B cell (primary cell): ENCODE results near the gene NDST3. TPM values are rescaled to one million over a fixed set of nuclear protein-coding genes. Genes with fewer than 3 reads are reported as not detected.

Source experiments
- ATAC-seq: fragments of 200-7000 bp; cut with Tn5 transposase; one replicate; pipeline ENCODE4 v1.10.0; 2021; ENCODE audit warnings: low read depth, mild to moderate bottlenecking, moderate number of reproducible peaks, moderate library complexity
- CTCF ChIA-PET: fragments of 350-600 bp; sonication (Branson Sonifier 250); formaldehyde crosslinking; loops from one replicate; lab custom pipeline; 2021; ENCODE audit warnings: antibody characterized with exemption, inconsistent platforms; lab: Charles Lee
- POLR2A ChIA-PET: fragments of 350-600 bp; sonication (Branson Sonifier 250); formaldehyde crosslinking; loops from one replicate; lab custom pipeline; 2021; ENCODE audit warnings: antibody characterized with exemption; lab: Charles Lee
- DNase-seq: peaks from one replicate; pipeline ENCODE4 v3.0.0; 2013
- H2AFZ ChIP-seq: 2 replicates; pipeline ENCODE4 v1.6.1; 2012; ENCODE audit warnings: mild to moderate bottlenecking, low read depth, low read length; ENCODE audit not compliant: insufficient read depth, poor library complexity, severe bottlenecking
- H3K27ac ChIP-seq, 2 donors: 1 replicate in 1 of 2; 2 replicates in 1 of 2; pipeline ENCODE4 v1.5.1; 2012 to 2013; ENCODE audit warnings: low read length in 2 of 2, mild to moderate bottlenecking in 2 of 2, moderate library complexity in 1 of 2
- H3K27me3 ChIP-seq, 4 experiments: fragments of 200-600 bp in 1 of 4; sonication (generic) in 1 of 4; replicated peaks in 1 of 4; 1 replicate in 2 of 4; 2 replicates in 2 of 4; pipeline versions ENCODE4 v1.6.1 to v1.7.0; 2013 to 2016; ENCODE audit warnings: low read length in 3 of 4, mild to moderate bottlenecking in 2 of 4, mixed read lengths in 1 of 4, moderate library complexity in 1 of 4; ENCODE audit not compliant: insufficient read depth in 4 of 4, control insufficient read depth in 3 of 4; ENCODE audit errors: control extremely low read depth in 1 of 4
- H3K36me3 ChIP-seq, 2 experiments: replicated peaks in 1 of 2; 1 replicate in 1 of 2; 2 replicates in 1 of 2; pipeline versions ENCODE4 v1.6.1 to v1.7.1; 2013; ENCODE audit warnings: low read length in 1 of 2; ENCODE audit not compliant: insufficient read depth in 2 of 2, control insufficient read depth in 1 of 2; ENCODE audit errors: control extremely low read depth in 1 of 2, extremely low read depth in 1 of 2
- H3K4me1 ChIP-seq, 2 donors: fragments of 200-600 bp in 1 of 2; sonication (generic) in 1 of 2; 1 replicate in 1 of 2; 2 replicates in 1 of 2; pipeline versions ENCODE4 v1.5.1 to v1.6.1; 2013 to 2017; ENCODE audit warnings: low read length in 2 of 2; ENCODE audit not compliant: control insufficient read depth in 2 of 2, insufficient read depth in 2 of 2
- H3K4me2 ChIP-seq: replicated peaks from 2 replicates; pipeline ENCODE3; 2012; ENCODE audit warnings: mild to moderate bottlenecking, low read depth, low read length; ENCODE audit not compliant: poor library complexity, severe bottlenecking
- H3K4me3 ChIP-seq, 5 experiments: fragments of 200-600 bp in 1 of 5; sonication (generic) in 1 of 5; 1 replicate in 3 of 5; 2 replicates in 2 of 5; pipeline versions ENCODE4 v1.5.1 to v1.7.0; 2011 to 2016; ENCODE audit warnings: low read length in 4 of 5, mild to moderate bottlenecking in 4 of 5, low read depth in 2 of 5, control low read depth in 1 of 5, moderate library complexity in 1 of 5; ENCODE audit not compliant: insufficient read depth in 1 of 5; ENCODE audit errors: control extremely low read depth in 1 of 5, extremely low read depth in 1 of 5
- H3K79me2 ChIP-seq: fragments of 200-600 bp; sonication (generic); one replicate; pipeline ENCODE4 v1.6.0; 2016; ENCODE audit warnings: low read length; ENCODE audit not compliant: control insufficient read depth, insufficient read depth
- H3K9ac ChIP-seq: fragments of 200-600 bp; sonication (generic); 2 replicates; pipeline ENCODE4 v1.6.1; 2017; ENCODE audit warnings: mild to moderate bottlenecking, low read length, moderate library complexity
- H3K9me3 ChIP-seq, 3 donors: one replicate each; pipeline versions ENCODE4 v1.6.1 to v1.7.1; 2013; ENCODE audit warnings: low read length in 2 of 3; ENCODE audit not compliant: control insufficient read depth in 2 of 3, insufficient read depth in 1 of 3; ENCODE audit errors: control extremely low read depth in 1 of 3
- H4K20me1 ChIP-seq: 2 replicates; pipeline ENCODE4 v1.6.0; 2012; ENCODE audit warnings: mild to moderate bottlenecking, low read length; ENCODE audit not compliant: insufficient read depth, control insufficient read depth, poor library complexity, severe bottlenecking
- H3K27ac Mint-ChIP-seq: one replicate; pipeline ENCODE4 v1.8.0; 2021; ENCODE audit warnings: mixed read lengths
- H3K27me3 Mint-ChIP-seq: one replicate; pipeline ENCODE4 v1.8.0; 2021; ENCODE audit warnings: mixed read lengths
- H3K4me1 Mint-ChIP-seq: one replicate; pipeline ENCODE4 v1.8.0; 2021; ENCODE audit warnings: mixed read lengths
- H3K4me3 Mint-ChIP-seq: one replicate; pipeline ENCODE4 v1.8.0; 2021; ENCODE audit warnings: mixed read lengths
- H3K9me3 Mint-ChIP-seq: one replicate; pipeline ENCODE4 v1.8.0; 2022; ENCODE audit warnings: mixed read lengths; ENCODE audit not compliant: insufficient read depth
- EZH2 ChIP-seq: IDR thresholded peaks from 2 replicates; pipeline ENCODE4 v1.6.1; 2012; ENCODE audit warnings: borderline replicate concordance, low read depth, mild to moderate bottlenecking, moderate library complexity, low read length; ENCODE audit not compliant: insufficient read depth, poor library complexity, severe bottlenecking
- WGBS: methylation state at CpG from one replicate; pipeline ENCODE4 v1.1.5; 2013; ENCODE audit warnings: missing lambda C conversion rate; ENCODE audit not compliant: insufficient coverage; 5-methylcytosine and 5-hydroxymethylcytosine counted together
- intact Hi-C: fragments of 100-400 bp; cut with micrococcal nuclease; formaldehyde crosslinking; loops from one replicate; pipeline ENCODE4 v1.10.0; 2022
- polyA plus RNA-seq: library from polyadenylated mRNA; depleted of rRNA; stranded (reverse); fragments of >200 nt; gene quantifications from 2 replicates; pipeline ENCODE4 v1.2.3, GENCODE V29; 2012
- total RNA-seq, 2 donors: library from RNA; stranded (reverse); fragments of 120-200 nt in 1 of 2; gene quantifications; 1 replicate in 1 of 2; 2 replicates in 1 of 2; pipeline versions ENCODE4 v1.2.3 to v1.2.4, GENCODE V29; 2013 to 2022
- TF ChIP-seq, protein P1 (sequence below): fragments of 200-600 bp; IDR thresholded peaks from one replicate; pipeline ENCODE4 v1.8.0; 2022; ENCODE audit warnings: antibody characterized with exemption, mild to moderate bottlenecking

NDST3 gene
- total and polyA plus RNA-seq, 2 donors (not counting 1 experiment from before 2014, with no cell fraction given), result not detected

DNA sequence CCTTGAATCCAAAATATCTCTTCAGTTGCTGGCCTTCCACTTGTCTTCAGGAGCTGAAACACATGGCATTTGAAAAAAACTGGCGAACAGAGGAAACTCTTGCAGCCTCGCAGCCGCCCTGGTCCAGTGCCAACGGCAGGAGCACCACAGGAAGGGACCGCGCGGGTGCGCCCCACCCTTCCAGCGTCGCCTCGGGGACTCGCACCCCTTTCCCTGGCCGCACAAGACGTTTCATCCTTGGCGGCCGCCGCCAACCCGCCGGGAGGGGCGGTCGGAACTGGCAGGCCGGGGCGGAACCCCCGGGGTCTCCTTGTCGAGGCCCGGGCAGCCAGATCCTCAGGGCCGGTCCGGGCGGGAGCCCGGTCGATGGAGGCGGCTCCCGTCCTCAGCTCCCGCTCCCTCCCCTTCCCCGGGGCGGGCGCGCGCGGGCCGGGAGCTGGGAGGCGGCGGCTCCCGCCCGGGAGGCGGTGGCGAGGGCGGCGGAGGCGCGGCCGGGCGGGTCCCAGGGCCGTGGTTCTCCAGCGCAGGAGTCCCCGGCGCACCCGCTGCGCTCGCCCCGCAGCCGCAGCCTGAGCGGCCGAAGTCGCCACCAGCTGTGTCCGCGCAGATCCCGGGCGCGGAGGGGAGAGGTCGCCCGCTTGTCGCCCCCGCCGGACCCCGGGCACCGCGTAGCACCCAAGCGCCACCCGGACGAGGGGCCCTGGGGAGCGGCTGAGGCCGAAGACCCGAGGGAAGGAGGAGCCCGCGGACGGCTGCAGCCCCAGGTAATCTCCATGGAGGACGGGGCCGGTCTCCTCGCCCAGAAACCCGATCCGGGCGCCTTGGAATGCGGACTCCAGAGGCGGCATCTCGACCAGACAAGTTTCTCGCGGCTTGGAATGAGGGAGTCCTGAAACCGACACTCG, 886 bp upstream of the NDST3 start:
- Histone ChIP-seq H3K36me3 (no peaks in the 10 kb centered on the region), H4K20me1 (no peaks in the 10 kb centered on the region), H3K27ac (no peak overlapping the region), H3K4me2 (no peak overlapping the region), H3K27me3 (peaks cover 0 to 14% (median 10%) of the 10 kb centered on the region in 4 experiments), H3K4me3 (no peak overlapping the region), H3K4me1 (no peaks in the 10 kb centered on the region), H3K9ac (no peak overlapping the region), H3K9me3 (no peaks in the 10 kb centered on the region), H2AFZ (no peak overlapping the region), H3K79me2 (no peaks in the 10 kb centered on the region)
- WGBS, result 4% methylated on average over 93 of the region's 100 CpGs
- no peak overlapping the region for H3K27ac Mint-ChIP-seq
- H3K4me3 Mint-ChIP-seq, result no peak overlapping the region
- intact Hi-C loops, result no loop called here
- DNase-seq, result no peak
- ChIA-PET CTCF (no interaction called here), POLR2A (no interaction called here)
- ATAC-seq, result no peak
- H3K27me3 Mint-ChIP-seq, result peaks cover 22% of the 10 kb centered on the region
- no peaks in the 10 kb centered on the region for H3K9me3 Mint-ChIP-seq
- peaks cover 4% of the 10 kb centered on the region for H3K4me1 Mint-ChIP-seq
- TF ChIP-seq, protein P1, sequence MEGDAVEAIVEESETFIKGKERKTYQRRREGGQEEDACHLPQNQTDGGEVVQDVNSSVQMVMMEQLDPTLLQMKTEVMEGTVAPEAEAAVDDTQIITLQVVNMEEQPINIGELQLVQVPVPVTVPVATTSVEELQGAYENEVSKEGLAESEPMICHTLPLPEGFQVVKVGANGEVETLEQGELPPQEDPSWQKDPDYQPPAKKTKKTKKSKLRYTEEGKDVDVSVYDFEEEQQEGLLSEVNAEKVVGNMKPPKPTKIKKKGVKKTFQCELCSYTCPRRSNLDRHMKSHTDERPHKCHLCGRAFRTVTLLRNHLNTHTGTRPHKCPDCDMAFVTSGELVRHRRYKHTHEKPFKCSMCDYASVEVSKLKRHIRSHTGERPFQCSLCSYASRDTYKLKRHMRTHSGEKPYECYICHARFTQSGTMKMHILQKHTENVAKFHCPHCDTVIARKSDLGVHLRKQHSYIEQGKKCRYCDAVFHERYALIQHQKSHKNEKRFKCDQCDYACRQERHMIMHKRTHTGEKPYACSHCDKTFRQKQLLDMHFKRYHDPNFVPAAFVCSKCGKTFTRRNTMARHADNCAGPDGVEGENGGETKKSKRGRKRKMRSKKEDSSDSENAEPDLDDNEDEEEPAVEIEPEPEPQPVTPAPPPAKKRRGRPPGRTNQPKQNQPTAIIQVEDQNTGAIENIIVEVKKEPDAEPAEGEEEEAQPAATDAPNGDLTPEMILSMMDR, result no peak
- no peak for TF ChIP-seq EZH2

DNA sequence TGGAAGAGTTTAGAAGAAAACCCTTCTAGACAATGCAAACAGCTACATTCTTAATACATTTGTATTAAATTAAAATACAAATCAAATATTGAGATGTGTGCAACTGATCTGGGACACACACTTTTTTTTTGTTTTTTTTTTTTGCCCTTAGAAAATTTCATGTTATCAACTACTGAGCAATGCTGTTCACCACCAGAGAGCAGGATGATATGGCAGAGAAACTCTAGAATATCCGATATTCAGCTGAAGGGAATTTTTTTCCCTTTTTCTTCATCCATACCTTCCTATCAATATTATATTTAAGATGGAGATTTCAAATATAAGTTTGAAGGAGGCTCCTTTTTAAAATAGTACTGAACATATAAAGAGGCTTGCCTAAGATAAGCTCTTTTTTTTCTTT, 1.0 kb downstream of the NDST3 start:
- DNase-seq (no peak), ATAC-seq (no peak)
- no CpG with 5 or more reads among the region's 1 CpG for WGBS
- H3K79me2 ChIP-seq, result no peaks in the 10 kb centered on the region
- no peak overlapping the region for H3K4me2 ChIP-seq
- H3K4me1 ChIP-seq, result no peaks in the 10 kb centered on the region
- no peak overlapping the region for H3K4me3 Mint-ChIP-seq
- peaks cover 4% of the 10 kb centered on the region for H3K4me1 Mint-ChIP-seq
- TF ChIP-seq EZH2, result no peak
- TF ChIP-seq, protein P1, result no peak
- H4K20me1 ChIP-seq, result no peaks in the 10 kb centered on the region
- no peak overlapping the region for H3K4me3 ChIP-seq
- H3K9me3 Mint-ChIP-seq, result no peaks in the 10 kb centered on the region
- peaks cover 0 to 14% (median 10%) of the 10 kb centered on the region in 4 experiments for H3K27me3 ChIP-seq
- no peak overlapping the region for H3K27ac ChIP-seq
- H3K27me3 Mint-ChIP-seq, result peaks cover 22% of the 10 kb centered on the region
- ChIA-PET CTCF (no interaction called here), POLR2A (no interaction called here)
- H3K27ac Mint-ChIP-seq, result no peak overlapping the region
- intact Hi-C loops, result no loop called here
- H2AFZ ChIP-seq, result no peak overlapping the region
- H3K36me3 ChIP-seq, result no peaks in the 10 kb centered on the region
- H3K9ac ChIP-seq, result no peak overlapping the region
- H3K9me3 ChIP-seq, result no peaks in the 10 kb centered on the region
